Measurements from ENCODE around the gene XYLT2. TPM values are rescaled to one million over a fixed set of nuclear protein-coding genes. Genes with fewer than 3 reads are reported as not detected.

Gene XYLT2
- total and polyA plus RNA-seq, 8 donors, result 52.7 to 166 (median 96.5) TPM

DNA sequence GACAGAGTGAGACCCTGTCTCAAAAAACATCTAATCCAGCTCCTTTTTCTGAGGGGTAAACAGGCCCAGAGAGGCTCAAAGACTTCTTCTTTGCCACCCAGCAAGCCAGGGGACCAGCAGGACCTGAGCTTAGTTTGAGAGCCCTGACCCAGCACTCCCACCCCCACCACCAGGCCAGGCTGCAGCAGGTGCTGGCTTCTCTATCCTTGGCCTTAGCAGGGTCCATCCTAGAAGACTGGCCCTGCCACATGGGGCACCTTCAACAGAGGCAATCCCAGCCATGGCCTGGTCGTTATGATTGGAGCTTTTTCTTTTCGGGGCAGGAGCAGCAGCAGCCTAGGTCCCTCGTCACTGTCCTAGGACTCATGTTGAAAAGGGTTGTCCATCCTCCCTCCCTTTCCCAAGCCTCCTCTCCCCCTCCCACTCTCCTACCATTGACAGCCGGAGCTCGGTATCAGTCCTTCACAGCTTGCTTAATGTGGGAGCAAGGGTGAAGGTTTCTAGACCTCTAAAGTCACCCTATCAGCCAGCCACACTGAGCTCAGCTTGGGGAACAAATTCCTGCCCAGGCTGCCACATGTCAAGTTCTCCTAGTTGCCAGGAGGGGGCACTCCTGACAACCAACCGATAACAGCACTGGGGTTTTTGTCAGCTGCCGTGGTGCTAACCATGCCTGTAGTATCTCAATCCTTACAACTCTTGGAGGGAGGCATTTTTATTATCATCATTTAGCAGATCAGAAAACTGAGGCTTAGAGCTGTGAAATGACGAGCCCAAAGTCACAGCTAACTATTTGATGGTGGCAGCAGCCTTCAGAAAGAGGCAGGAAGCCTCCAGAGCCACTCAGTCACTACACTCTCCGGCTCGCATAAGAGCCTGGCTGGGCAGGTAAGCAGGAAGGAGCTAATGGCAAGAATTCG lies 15.9 kb downstream of the XYLT2 start:
- H3K4me3 ChIP-seq, result no peak overlapping the region
- no peaks in the 10 kb centered on the region for H3K27me3 ChIP-seq
- H3K4me1 ChIP-seq, result peaks cover 28 to 63% (median 44%) of the 10 kb centered on the region in 4 donors
- 18 to 27% (median 22%) methylated on average over 11 of the region's 11 CpGs for WGBS, 5 donors
- intact Hi-C loops (cut with DNase I; ENCODE audit: low total_unique reads), result loop anchor here (10.0 kb wide), 1 partner anchor 113 kb away; the partner anchor contains the start of gene RSAD1
- DNase-seq, result peak; percentile 73 to 91
- TF ChIP-seq, protein P1, sequence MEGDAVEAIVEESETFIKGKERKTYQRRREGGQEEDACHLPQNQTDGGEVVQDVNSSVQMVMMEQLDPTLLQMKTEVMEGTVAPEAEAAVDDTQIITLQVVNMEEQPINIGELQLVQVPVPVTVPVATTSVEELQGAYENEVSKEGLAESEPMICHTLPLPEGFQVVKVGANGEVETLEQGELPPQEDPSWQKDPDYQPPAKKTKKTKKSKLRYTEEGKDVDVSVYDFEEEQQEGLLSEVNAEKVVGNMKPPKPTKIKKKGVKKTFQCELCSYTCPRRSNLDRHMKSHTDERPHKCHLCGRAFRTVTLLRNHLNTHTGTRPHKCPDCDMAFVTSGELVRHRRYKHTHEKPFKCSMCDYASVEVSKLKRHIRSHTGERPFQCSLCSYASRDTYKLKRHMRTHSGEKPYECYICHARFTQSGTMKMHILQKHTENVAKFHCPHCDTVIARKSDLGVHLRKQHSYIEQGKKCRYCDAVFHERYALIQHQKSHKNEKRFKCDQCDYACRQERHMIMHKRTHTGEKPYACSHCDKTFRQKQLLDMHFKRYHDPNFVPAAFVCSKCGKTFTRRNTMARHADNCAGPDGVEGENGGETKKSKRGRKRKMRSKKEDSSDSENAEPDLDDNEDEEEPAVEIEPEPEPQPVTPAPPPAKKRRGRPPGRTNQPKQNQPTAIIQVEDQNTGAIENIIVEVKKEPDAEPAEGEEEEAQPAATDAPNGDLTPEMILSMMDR (IDR thresholded peaks at IDR 0.05), result peak in 5 of 7 experiments; percentile 59 to 77 (median 75)
- peak in 2 of 3 donors; percentile 12 to 72 for TF ChIP-seq POLR2AphosphoS5 (IDR thresholded peaks at IDR 0.05)
- no peak for TF ChIP-seq EP300 (IDR thresholded peaks at IDR 0.05)
- TF ChIP-seq POLR2A (IDR thresholded peaks at IDR 0.05), result peak in 1 of 4 donors; percentile 9
- H3K9me3 ChIP-seq, result no peaks in the 10 kb centered on the region
- H3K36me3 ChIP-seq, result peaks cover 38 to 70% (median 65%) of the 10 kb centered on the region in 4 donors
- peak overlapping the region; percentile 13 to 73 (median 60) for H3K27ac ChIP-seq

- WGBS, 5 donors, result 60 to 76% (median 62%) methylated on average over 7 of the region's 7 CpGs
- intact Hi-C loops (cut with DNase I; ENCODE audit: low total_unique reads), result loop anchor here (10.0 kb wide), 1 partner anchor 112 kb away; the partner anchor contains the start of gene RSAD1
- DNase-seq, result no peak
- no peaks in the 10 kb centered on the region for H3K27me3 ChIP-seq
- H3K36me3 ChIP-seq, result peaks cover 38 to 70% (median 65%) of the 10 kb centered on the region in 4 donors
- H3K9me3 ChIP-seq, result no peaks in the 10 kb centered on the region
- peak overlapping the region in 4 of 5 donors; percentile 59 to 73 (median 62) for H3K27ac ChIP-seq
- H3K4me1 ChIP-seq, result peaks cover 28 to 60% (median 44%) of the 10 kb centered on the region in 4 donors
- no peak overlapping the region for H3K4me3 ChIP-seq
- TF ChIP-seq POLR2A (IDR thresholded peaks at IDR 0.05) (no peak), POLR2AphosphoS5 (IDR thresholded peaks at IDR 0.05) (peak in 1 of 3 donors; percentile 3)
Observed at GRCh38 chr17:50362661-50363060, 16.7 kb downstream of the XYLT2 start.

GRCh38 chr17:50363217-50364060 lies 17.5 kb downstream of the XYLT2 start:
- Histone ChIP-seq H3K27ac (peak overlapping the region; percentile 9 to 73 (median 37)), H3K4me1 (peaks cover 27 to 54% (median 42%) of the 10 kb centered on the region in 4 donors), H3K9me3 (no peaks in the 10 kb centered on the region), H3K27me3 (no peaks in the 10 kb centered on the region), H3K36me3 (peaks cover 38 to 70% (median 65%) of the 10 kb centered on the region in 4 donors), H3K4me3 (no peak overlapping the region)
- peak in 1 of 2 donors; percentile 82 for DNase-seq
- intact Hi-C loops (cut with DNase I; ENCODE audit: low total_unique reads), result loop anchor here (10.0 kb wide), 1 partner anchor 111 kb away; the partner anchor contains the start of gene RSAD1
- WGBS, 5 donors, result 36 to 45% (median 40%) methylated on average over 5 to 8 of the region's 8 CpGs
- TF ChIP-seq EP300 (IDR thresholded peaks at IDR 0.05) (no peak), POLR2A (IDR thresholded peaks at IDR 0.05) (no peak), POLR2AphosphoS5 (IDR thresholded peaks at IDR 0.05) (no peak)
- TF ChIP-seq, protein P1 (IDR thresholded peaks at IDR 0.05), result no peak

DNA sequence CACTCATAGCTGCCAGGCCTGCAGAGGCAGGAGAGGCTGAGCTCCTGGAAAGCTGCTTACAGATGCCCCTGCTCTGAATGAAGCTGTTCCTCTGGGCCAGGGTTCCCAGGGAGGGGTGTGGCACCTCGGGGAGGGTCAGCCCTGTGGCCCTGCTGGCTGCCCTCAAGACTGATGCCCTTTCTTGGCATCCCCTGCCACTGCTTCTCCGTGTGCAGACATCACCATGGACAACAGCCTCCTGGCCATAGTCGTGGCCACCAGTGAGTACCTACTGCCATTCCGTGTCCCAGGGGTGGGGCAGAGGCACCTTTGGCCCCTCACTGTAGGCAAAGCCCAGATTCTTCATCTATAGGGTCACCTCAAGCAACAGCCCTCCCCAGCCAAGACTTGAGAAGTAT lies 18.1 kb downstream of the XYLT2 start:
- intact Hi-C loops (cut with DNase I; ENCODE audit: low total_unique reads), result loop anchor here (10.0 kb wide), 1 partner anchor 111 kb away; the partner anchor contains the start of gene RSAD1
- TF ChIP-seq POLR2AphosphoS5 (IDR thresholded peaks at IDR 0.05) (no peak), POLR2A (IDR thresholded peaks at IDR 0.05) (no peak), EP300 (IDR thresholded peaks at IDR 0.05) (no peak)
- TF ChIP-seq, protein P1 (IDR thresholded peaks at IDR 0.05), result no peak
- no peak for DNase-seq
- H3K36me3 ChIP-seq, result peaks cover 33 to 70% (median 65%) of the 10 kb centered on the region in 4 donors
- no peaks in the 10 kb centered on the region for H3K27me3 ChIP-seq
- H3K4me3 ChIP-seq, result no peak overlapping the region
- 26 to 40% (median 34%) methylated on average over 4 of the region's 4 CpGs; no CpG with 5 or more reads in 1 of the 5 donors for WGBS, 5 donors
- peaks cover 25 to 49% (median 39%) of the 10 kb centered on the region in 4 donors for H3K4me1 ChIP-seq
- H3K27ac ChIP-seq, result peak overlapping the region; percentile 9 to 73 (median 37)
- no peaks in the 10 kb centered on the region for H3K9me3 ChIP-seq

Data from stomach (tissue), 9 donors.